Liver (tissue), 9 donors: ENCODE measurements around the gene CAV2. TPM values are rescaled to one million over a fixed set of nuclear protein-coding genes. Genes with fewer than 3 reads are reported as not detected.

Experiments used
- DNase-seq: peaks from one replicate; pipeline ENCODE4 v3.0.0-alpha.2; 2017; ENCODE audit warnings: low spot score
- H3K27ac ChIP-seq, 2 donors: one replicate each; pipeline ENCODE4 v1.7.0; 2013; ENCODE audit warnings: inconsistent platforms in 2 of 2, low read length in 2 of 2, control low read depth in 1 of 2, low read depth in 1 of 2, mild to moderate bottlenecking in 1 of 2
- H3K27me3 ChIP-seq, 4 donors: one replicate each; pipeline versions ENCODE4 v1.6.1 to v1.7.0; 2013; ENCODE audit warnings: low read length in 3 of 4, inconsistent platforms in 1 of 4, mild to moderate bottlenecking in 1 of 4, moderate library complexity in 1 of 4; ENCODE audit not compliant: control insufficient read depth in 4 of 4, insufficient read depth in 4 of 4
- H3K36me3 ChIP-seq, 4 donors: one replicate each; pipeline versions ENCODE4 v1.6.1 to v1.7.0; 2013; ENCODE audit warnings: low read length in 3 of 4, mild to moderate bottlenecking in 3 of 4, low read depth in 1 of 4, moderate library complexity in 1 of 4; ENCODE audit not compliant: control insufficient read depth in 4 of 4, insufficient read depth in 3 of 4
- H3K4me1 ChIP-seq, 4 donors: one replicate each; pipeline versions ENCODE4 v1.6.1 to v1.7.0; 2013; ENCODE audit warnings: low read length in 3 of 4, mild to moderate bottlenecking in 3 of 4, moderate library complexity in 1 of 4; ENCODE audit not compliant: control insufficient read depth in 4 of 4, insufficient read depth in 4 of 4
- H3K4me3 ChIP-seq, 3 donors: one replicate each; pipeline versions ENCODE4 v1.6.1 to v1.7.0; 2013; ENCODE audit warnings: low read length in 3 of 3, control low read depth in 1 of 3, low read depth in 1 of 3, mild to moderate bottlenecking in 1 of 3
- H3K9ac ChIP-seq, 2 donors: one replicate each; pipeline ENCODE4 v1.7.0; 2013; ENCODE audit warnings: low read length in 2 of 2, mild to moderate bottlenecking in 2 of 2, moderate library complexity in 2 of 2, control low read depth in 1 of 2, low read depth in 1 of 2
- H3K9me3 ChIP-seq, 4 donors: one replicate each; pipeline versions ENCODE4 v1.6.1 to v1.7.0; 2013; ENCODE audit warnings: low read length in 3 of 4; ENCODE audit not compliant: control insufficient read depth in 4 of 4
- CTCF ChIP-seq: fragments of 150-350 bp; IDR thresholded peaks from 2 replicates; pipeline ENCODE4 v1.5.1; 2017; ENCODE audit warnings: improper control_type of control experiment, low read depth, low read length; ENCODE audit not compliant: missing input control
- FOXA1 ChIP-seq: IDR thresholded peaks from 2 replicates; pipeline ENCODE4 v1.6.1; 2016; ENCODE audit warnings: antibody characterized with exemption
- FOXA2 ChIP-seq: IDR thresholded peaks from 2 replicates; pipeline ENCODE4 v1.6.1; 2016; ENCODE audit warnings: antibody characterized with exemption
- JUND ChIP-seq, 2 donors: IDR thresholded peaks; 2 replicates each; pipeline ENCODE4 v1.6.1; 2016; ENCODE audit warnings: antibody characterized with exemption in 2 of 2
- MAX ChIP-seq: IDR thresholded peaks from 2 replicates; pipeline ENCODE4 v1.6.1; 2016; ENCODE audit warnings: antibody characterized with exemption
- NR2F2 ChIP-seq: IDR thresholded peaks from 2 replicates; pipeline ENCODE4 v1.6.1; 2016; ENCODE audit warnings: antibody characterized with exemption
- RAD21 ChIP-seq, 2 donors: IDR thresholded peaks; 2 replicates each; pipeline ENCODE4 v1.6.1; 2016; ENCODE audit warnings: antibody characterized with exemption in 2 of 2, mild to moderate bottlenecking in 2 of 2
- REST ChIP-seq: IDR thresholded peaks from 2 replicates; pipeline ENCODE4 v1.6.1; 2016; ENCODE audit warnings: antibody characterized with exemption, mild to moderate bottlenecking
- RXRA ChIP-seq, 2 donors: IDR thresholded peaks; 2 replicates each; pipeline ENCODE4 v1.6.1; 2017 to 2018; ENCODE audit warnings: antibody characterized with exemption in 2 of 2, mild to moderate bottlenecking in 1 of 2
- SP1 ChIP-seq: IDR thresholded peaks from 2 replicates; pipeline ENCODE4 v1.6.1; 2018; ENCODE audit warnings: antibody characterized with exemption, mild to moderate bottlenecking
- TAF1 ChIP-seq: conservative IDR thresholded peaks from 2 replicates; pipeline ENCODE4 v1.6.1; 2016; ENCODE audit warnings: antibody characterized with exemption, mild to moderate bottlenecking
- WGBS: extraction: QIAGEN DNeasy Blood & Tissue Kit; methylation state at CpG from one replicate; pipeline ENCODE4 v1.1.7; 2013; 5-methylcytosine and 5-hydroxymethylcytosine counted together
- polyA plus RNA-seq, 2 donors: library from polyadenylated mRNA; stranded (reverse) in 1 of 2; unstranded in 1 of 2; fragments of 200-250 nt in 1 of 2; fragments of >200 nt in 1 of 2; fragmentation: Nextera tagmentation in 1 of 2; extraction: Ambion mirVana in 1 of 2; gene quantifications; one replicate each; pipeline versions ENCODE4 v1.2.1 to v1.2.3, GENCODE V29; 2013 to 2015
- total RNA-seq, 2 donors: library from RNA; depleted of rRNA; stranded (reverse); fragments of >200 nt; gene quantifications; one replicate each; pipeline ENCODE4 v1.2.3, GENCODE V29; 2014
- donor health status: healthy.
- donor health status: healthy.
- donor health status: healthy.
- donor health status: healthy.
- donor health status: healthy.

CAV2 gene
- total and polyA plus RNA-seq, 4 donors = 6.8 to 29.7 (median 19.9) TPM

GRCh38 chr7:116461500-116461899 lies 38.0 kb upstream of the CAV2 start:
- Histone ChIP-seq H3K4me3 (no peak overlapping the region), H3K9me3 (no peaks in the 10 kb centered on the region), H3K27ac (no peak overlapping the region), H3K27me3 (no peaks in the 10 kb centered on the region), H3K9ac (no peak overlapping the region), H3K4me1 (no peaks in the 10 kb centered on the region), H3K36me3 (no peaks in the 10 kb centered on the region)
- DNase-seq = no peak
- TF ChIP-seq FOXA1 (no peak), MAX (no peak), RAD21 (IDR thresholded peaks at IDR 0.05) (peak in 1 of 2 donors; percentile 18), CTCF (peak; percentile 4)

- Histone ChIP-seq H3K9ac (no peak overlapping the region), H3K36me3 (no peaks in the 10 kb centered on the region), H3K27ac (no peak overlapping the region), H3K4me1 (no peaks in the 10 kb centered on the region), H3K9me3 (no peaks in the 10 kb centered on the region), H3K27me3 (no peaks in the 10 kb centered on the region), H3K4me3 (no peak overlapping the region)
- 93% methylated on average over 4 of the region's 4 CpGs for WGBS
- TF ChIP-seq TAF1 = no peak
- TF ChIP-seq FOXA2 = no peak
- DNase-seq = no peak
Measured at GRCh38 chr7:116463956-116464355, 35.6 kb upstream of the CAV2 start.

- H3K9me3 ChIP-seq = no peaks in the 10 kb centered on the region
- TF ChIP-seq TAF1 = no peak
- no peak for TF ChIP-seq FOXA1
- TF ChIP-seq CTCF = no peak
- no peak for TF ChIP-seq FOXA2
- TF ChIP-seq NR2F2 = no peak
- TF ChIP-seq SP1 = no peak
- no peak for TF ChIP-seq REST
- no peak for TF ChIP-seq JUND (IDR thresholded peaks at IDR 0.05)
- no peak for TF ChIP-seq RAD21 (IDR thresholded peaks at IDR 0.05)
- no peak for TF ChIP-seq RXRA (IDR thresholded peaks at IDR 0.05)
- H3K9ac ChIP-seq = no peak overlapping the region
- 89% methylated on average over 4 of the region's 4 CpGs for WGBS
- no peaks in the 10 kb centered on the region for H3K36me3 ChIP-seq
- H3K27ac ChIP-seq = no peak overlapping the region
- DNase-seq = no peak
- no peak overlapping the region for H3K4me3 ChIP-seq
- H3K27me3 ChIP-seq = no peaks in the 10 kb centered on the region
- H3K4me1 ChIP-seq = no peaks in the 10 kb centered on the region
Measured at GRCh38 chr7:116464375-116464774, 35.2 kb upstream of the CAV2 start.
